ENCODE measurements around the gene CLPSL2.

Gene CLPSL2

DNA sequence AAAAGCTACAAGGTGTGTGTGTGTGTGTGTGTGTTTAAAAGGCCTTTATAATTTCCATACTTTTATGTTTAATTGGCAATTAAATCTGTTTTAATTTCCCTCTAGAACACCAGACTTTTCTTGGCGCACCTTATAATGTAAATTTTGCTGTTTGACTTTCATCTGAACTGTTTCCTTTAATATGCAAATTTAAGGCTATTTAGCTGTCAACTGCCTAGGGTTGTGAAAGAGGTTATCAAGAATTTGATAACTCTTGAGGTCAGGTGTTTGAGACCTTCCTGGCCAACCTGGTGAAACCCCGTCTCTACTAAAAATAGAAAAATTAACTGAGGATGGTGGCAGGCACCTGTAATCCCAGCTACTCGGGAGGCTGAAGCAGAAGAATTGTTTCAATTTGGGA is 24.8 kb downstream of the CLPSL2 start:
- H3K27ac ChIP-seq, result no peak overlapping the region
- TF ChIP-seq CTCF (conservative IDR thresholded peaks at IDR 0.05), result no peak
- no peak for TF ChIP-seq ZFX (IDR thresholded peaks at IDR 0.05)

DNA sequence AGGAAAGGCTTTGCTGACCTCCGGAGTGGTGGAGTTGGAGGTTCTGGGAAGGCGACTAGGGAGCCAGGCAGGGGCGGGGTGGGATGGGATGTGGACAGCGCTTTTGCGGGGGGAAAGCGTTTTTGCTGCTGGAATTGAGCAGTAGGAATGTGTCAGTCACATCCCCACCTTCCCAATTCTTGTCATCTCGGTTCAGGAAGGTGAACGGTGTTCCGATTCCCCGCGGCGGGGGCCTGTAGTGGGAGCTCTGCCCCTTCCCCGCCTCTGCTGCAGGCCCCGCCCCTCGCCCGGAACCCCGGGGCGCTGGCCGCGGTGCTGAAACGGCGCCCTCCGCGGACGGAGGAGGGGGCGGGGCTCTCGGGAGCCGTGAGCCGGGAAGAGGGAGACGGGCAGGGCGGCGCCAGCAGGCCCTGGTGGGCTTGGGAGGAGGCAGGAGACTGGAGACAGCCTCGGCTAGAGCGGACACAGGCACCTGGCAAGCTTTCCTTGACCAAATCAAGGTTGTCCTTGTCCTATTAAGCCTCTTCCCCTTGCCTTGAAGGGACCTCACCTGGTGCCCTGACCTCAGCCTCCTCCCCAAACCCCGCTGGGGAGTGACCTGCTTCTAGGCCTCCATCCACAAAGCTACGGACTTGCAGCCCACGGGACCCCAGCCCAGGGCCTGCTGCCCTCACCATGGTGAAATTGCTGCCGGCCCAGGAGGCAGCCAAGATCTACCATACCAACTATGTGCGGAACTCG is 28.8 kb downstream of the CLPSL2 start, which contains the start of gene LHFPL5:
Gene LHFPL5, plus strand, starts transcription at position 357 of the 741 bp plus-strand sequence. Its CDS starts 319 bp downstream, at position 676.
- TF ChIP-seq CTCF (conservative IDR thresholded peaks at IDR 0.05), result no peak
- no peak for TF ChIP-seq ZFX (IDR thresholded peaks at IDR 0.05)
- no peak within 1 kb of the TSS for H3K27ac ChIP-seq

DNA sequence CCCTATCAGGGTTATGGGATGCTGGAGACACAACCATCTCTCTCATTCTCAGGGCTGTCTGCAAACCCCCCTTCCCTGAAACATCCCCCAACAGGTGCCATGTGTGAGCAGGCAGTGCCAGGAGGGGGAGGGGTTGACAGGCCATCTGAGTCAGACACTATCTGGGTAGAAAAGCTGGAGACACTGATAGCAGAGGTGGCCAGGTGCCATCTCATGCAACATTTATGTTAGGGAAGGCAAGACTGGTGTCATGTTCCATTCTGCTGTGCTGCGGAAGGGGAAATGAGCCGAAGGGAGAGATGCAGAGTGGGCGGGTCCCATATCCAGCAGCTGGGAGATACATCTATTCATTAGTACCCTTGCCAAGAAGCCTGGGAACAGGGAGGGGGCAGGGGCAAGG is 32.3 kb downstream of the CLPSL2 start:
- no peak overlapping the region for H3K27ac ChIP-seq
- TF ChIP-seq ZFX (IDR thresholded peaks at IDR 0.05) (no peak), CTCF (conservative IDR thresholded peaks at IDR 0.05) (no peak)

- H3K27ac ChIP-seq, result no peak overlapping the region
- TF ChIP-seq CTCF (conservative IDR thresholded peaks at IDR 0.05), result no peak
- TF ChIP-seq ZFX (IDR thresholded peaks at IDR 0.05), result no peak
Measured at GRCh38 chr6:35809809-35810208, 33.4 kb downstream of the CLPSL2 start.

GRCh38 chr6:35810971-35811698 is 34.7 kb downstream of the CLPSL2 start:
- peak overlapping the region; percentile 23 for H3K27ac ChIP-seq
- no peak for TF ChIP-seq CTCF (conservative IDR thresholded peaks at IDR 0.05)
- TF ChIP-seq ZFX (IDR thresholded peaks at IDR 0.05), result no peak

- H3K27ac ChIP-seq, result peak overlapping the region; percentile 23
- no peak for TF ChIP-seq ZFX (IDR thresholded peaks at IDR 0.05)
- no peak for TF ChIP-seq CTCF (conservative IDR thresholded peaks at IDR 0.05)
Measured at GRCh38 chr6:35811699-35811995, 35.2 kb downstream of the CLPSL2 start.

DNA sequence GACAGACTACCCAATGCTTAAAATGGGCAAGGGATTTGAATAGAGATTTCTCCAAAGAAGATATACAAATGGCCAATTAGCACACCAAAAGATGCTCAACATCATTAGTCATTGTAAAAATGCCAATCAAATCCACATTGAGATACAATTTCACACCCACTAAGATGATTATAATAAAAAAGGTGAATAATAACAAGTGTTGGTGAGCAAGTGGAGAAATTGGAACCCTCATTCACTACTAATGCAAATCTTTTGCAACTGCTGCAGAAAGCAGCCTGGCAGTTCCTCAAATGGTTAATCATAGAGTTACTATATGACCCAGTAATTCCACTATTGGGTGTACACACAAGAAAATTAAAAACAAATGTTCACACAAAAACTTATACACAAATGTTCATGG is 41.1 kb downstream of the CLPSL2 start:
- TF ChIP-seq CTCF (conservative IDR thresholded peaks at IDR 0.05), result no peak
- TF ChIP-seq ZFX (IDR thresholded peaks at IDR 0.05), result no peak
- H3K27ac ChIP-seq, result no peak overlapping the region
